CD4-positive, alpha-beta T cell (primary cell): ENCODE results near the gene HS3ST2. TPM values are rescaled to one million over a fixed set of nuclear protein-coding genes. Genes with fewer than 3 reads are reported as not detected.

ENCODE experiments used
- ATAC-seq: fragments of 200-7000 bp; cut with Tn5 transposase; one replicate; pipeline ENCODE4 v1.10.0; 2022; ENCODE audit warnings: mild to moderate bottlenecking; ENCODE audit not compliant: poor library complexity
- CTCF ChIA-PET: fragments of 350-600 bp; sonication (Branson Sonifier 250); formaldehyde crosslinking; loops from one replicate; lab custom pipeline; 2021; ENCODE audit warnings: antibody characterized with exemption, inconsistent platforms; lab: Charles Lee
- POLR2A ChIA-PET: fragments of 350-600 bp; sonication (Branson Sonifier 250); formaldehyde crosslinking; loops from one replicate; lab custom pipeline; 2021; ENCODE audit warnings: antibody characterized with exemption, inconsistent platforms; lab: Charles Lee
- DNase-seq, 14 experiments: peaks; one replicate each; pipeline ENCODE4 v3.0.0-alpha.2; 2013 to 2020; ENCODE audit warnings: mixed read lengths in 2 of 14
- H3K27ac ChIP-seq, 2 donors: one replicate each; pipeline versions ENCODE4 v1.5.1 to v1.7.0; 2013; ENCODE audit warnings: low read length in 2 of 2, low read depth in 1 of 2, mild to moderate bottlenecking in 1 of 2
- H3K27me3 ChIP-seq, 2 experiments: 1 replicate in 1 of 2; 2 replicates in 1 of 2; pipeline versions ENCODE4 v1.6.1 to v1.7.0; 2013; ENCODE audit warnings: low read length in 2 of 2, control low read depth in 1 of 2, mild to moderate bottlenecking in 1 of 2, moderate library complexity in 1 of 2; ENCODE audit not compliant: insufficient read depth in 2 of 2, control insufficient read depth in 1 of 2
- H3K36me3 ChIP-seq: one replicate; pipeline ENCODE4 v1.6.1; 2013; ENCODE audit warnings: low read length, control low read depth; ENCODE audit not compliant: insufficient read depth
- H3K4me1 ChIP-seq: one replicate; pipeline ENCODE4 v1.6.1; 2013; ENCODE audit warnings: low read length, control low read depth; ENCODE audit not compliant: insufficient read depth
- H3K4me3 ChIP-seq: one replicate; pipeline ENCODE4 v1.5.1; 2013; ENCODE audit warnings: mild to moderate bottlenecking, low read length, moderate library complexity
- H3K9me3 ChIP-seq, 2 experiments: 1 replicate in 1 of 2; 2 replicates in 1 of 2; pipeline versions ENCODE4 v1.6.1 to v1.7.0; 2013; ENCODE audit warnings: low read length in 2 of 2, mild to moderate bottlenecking in 2 of 2, control low read depth in 1 of 2, moderate library complexity in 1 of 2; ENCODE audit not compliant: control insufficient read depth in 1 of 2, insufficient read depth in 1 of 2
- H3K27ac Mint-ChIP-seq: one replicate; pipeline ENCODE4 v1.8.0; 2020; ENCODE audit warnings: mixed read lengths
- H3K27me3 Mint-ChIP-seq: one replicate; pipeline ENCODE4 v1.8.0; 2021; ENCODE audit warnings: mixed read lengths
- H3K36me3 Mint-ChIP-seq: one replicate; pipeline ENCODE4 v1.8.0; 2021; ENCODE audit warnings: low read depth, mixed read lengths
- H3K4me1 Mint-ChIP-seq: one replicate; pipeline ENCODE4 v1.8.0; 2021; ENCODE audit warnings: low read depth, mixed read lengths
- H3K4me3 Mint-ChIP-seq: one replicate; pipeline ENCODE4 v1.8.0; 2020; ENCODE audit warnings: mild to moderate bottlenecking, mixed read lengths
- H3K9me3 Mint-ChIP-seq: one replicate; pipeline ENCODE4 v1.8.0; 2020; ENCODE audit warnings: mixed read lengths
- CTCF ChIP-seq: fragments of 200-600 bp; IDR thresholded peaks from one replicate; pipeline ENCODE4 v1.8.0; 2022; ENCODE audit warnings: antibody characterized with exemption, mild to moderate bottlenecking
- intact Hi-C, 2 experiments: fragments of 100-400 bp; cut with DNase I in 1 of 2; cut with micrococcal nuclease in 1 of 2; formaldehyde crosslinking; loops; one replicate each; pipeline versions ENCODE4 v1.15.1 to v1.9.0; 2023 to 2025; cut with DNase I, micrococcal nuclease
- total RNA-seq, 174 experiments: library from RNA in 2 of 174; stranded (reverse) in 2 of 174; gene quantifications; one replicate each; pipeline ENCODE4 v1.2.3 and lab custom pipeline; 2021 to 2026

Gene HS3ST2
- total RNA-seq, 2 experiments from 2014 or later: not detected

GRCh38 chr16:22847100-22847499, 33.1 kb downstream of the HS3ST2 start:
- intact Hi-C loops: no loop called here

DNA sequence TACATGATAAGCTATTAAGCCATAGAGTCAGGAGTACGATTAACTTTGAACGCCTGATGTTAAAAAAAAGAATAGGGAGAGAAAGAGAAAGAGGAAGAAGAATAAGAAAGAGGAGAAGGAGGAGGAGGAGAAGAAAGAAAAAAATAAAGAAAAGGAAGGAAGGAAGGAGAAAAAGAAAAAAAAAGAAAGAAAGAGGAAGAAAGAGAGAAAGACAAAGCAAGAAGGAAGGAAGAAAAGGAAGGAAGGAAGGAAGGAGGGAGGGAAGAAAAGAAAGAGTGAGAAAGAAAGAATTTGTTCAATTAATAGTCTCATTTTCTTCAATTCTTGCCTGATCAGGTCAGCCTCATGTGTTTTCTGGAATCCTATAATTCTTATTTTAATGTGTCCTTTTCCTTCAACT, 33.7 kb downstream of the HS3ST2 start:
- Mint-ChIP-seq H3K4me1 (no peaks in the 10 kb centered on the region), H3K27me3 (peaks cover 47% of the 10 kb centered on the region), H3K4me3 (no peak overlapping the region), H3K9me3 (no peaks in the 10 kb centered on the region), H3K36me3 (no peaks in the 10 kb centered on the region), H3K27ac (no peak overlapping the region)
- intact Hi-C loops: no loop called here
- no peaks in the 10 kb centered on the region for H3K4me1 ChIP-seq
- POLR2A ChIA-PET: no interaction called here
- ATAC-seq: no peak
- CTCF ChIA-PET: no interaction called here
- H3K27me3 ChIP-seq: peaks cover 6 to 7% of the 10 kb centered on the region in 2 experiments
- H3K27ac ChIP-seq: no peak overlapping the region
- H3K4me3 ChIP-seq: no peak overlapping the region
- H3K36me3 ChIP-seq: no peaks in the 10 kb centered on the region
- no peaks in the 10 kb centered on the region for H3K9me3 ChIP-seq
- no peak for DNase-seq
- no peak for TF ChIP-seq CTCF

More at GRCh38 chr16:22847100-22847499, 33.1 kb downstream of the HS3ST2 start:
- H3K36me3 Mint-ChIP-seq: no peaks in the 10 kb centered on the region
- Histone ChIP-seq H3K36me3 (no peaks in the 10 kb centered on the region), H3K27ac (no peak overlapping the region), H3K4me3 (no peak overlapping the region), H3K9me3 (no peaks in the 10 kb centered on the region), H3K4me1 (no peaks in the 10 kb centered on the region), H3K27me3 (peaks cover 6 to 7% of the 10 kb centered on the region in 2 experiments)
- ATAC-seq (no peak), DNase-seq (no peak)
- H3K27me3 Mint-ChIP-seq: peaks cover 51% of the 10 kb centered on the region
- ChIA-PET POLR2A (no interaction called here), CTCF (no interaction called here)
- no peak overlapping the region for H3K27ac Mint-ChIP-seq
- no peaks in the 10 kb centered on the region for H3K4me1 Mint-ChIP-seq
- no peak for TF ChIP-seq CTCF
- H3K4me3 Mint-ChIP-seq: no peak overlapping the region
- no peaks in the 10 kb centered on the region for H3K9me3 Mint-ChIP-seq

GRCh38 chr16:22848451-22848850, 34.5 kb downstream of the HS3ST2 start:
- ChIA-PET POLR2A (no interaction called here), CTCF (no interaction called here)
- no peaks in the 10 kb centered on the region for H3K36me3 Mint-ChIP-seq
- ATAC-seq (no peak), DNase-seq (no peak)
- H3K4me1 ChIP-seq: no peaks in the 10 kb centered on the region
- no peaks in the 10 kb centered on the region for H3K36me3 ChIP-seq
- no peak for TF ChIP-seq CTCF
- H3K27me3 ChIP-seq: peaks cover 4 to 6% of the 10 kb centered on the region in 2 experiments
- no peak overlapping the region for H3K4me3 Mint-ChIP-seq
- no peak overlapping the region for H3K4me3 ChIP-seq
- H3K9me3 Mint-ChIP-seq: no peaks in the 10 kb centered on the region
- H3K9me3 ChIP-seq: no peaks in the 10 kb centered on the region
- no peaks in the 10 kb centered on the region for H3K4me1 Mint-ChIP-seq
- no peak overlapping the region for H3K27ac ChIP-seq
- intact Hi-C loops: no loop called here
- no peak overlapping the region for H3K27ac Mint-ChIP-seq
- H3K27me3 Mint-ChIP-seq: peaks cover 45% of the 10 kb centered on the region
